DOHH2 (cell line): ENCODE results near the gene DCTN2.

Experiments used
- H3F3A ChIP-seq: fragments of 200-600 bp; sonication (generic), shearing (Covaris generic); 2 replicates; pipeline ENCODE4 v1.6.0; 2016; ENCODE audit warnings: antibody characterized with exemption, mild to moderate bottlenecking; ENCODE audit not compliant: control insufficient read depth, insufficient read depth
- H3K27ac ChIP-seq: fragments of 200-600 bp; sonication (generic); 2 replicates; pipeline ENCODE4 v1.5.1; 2014; ENCODE audit warnings: low read depth, mild to moderate bottlenecking, low read length, moderate library complexity
- H3K27me3 ChIP-seq: fragments of 200-600 bp; sonication (generic); 2 replicates; pipeline ENCODE4 v1.6.1; 2014; ENCODE audit warnings: mild to moderate bottlenecking, low read length, mixed read lengths; ENCODE audit not compliant: control insufficient read depth
- H3K36me3 ChIP-seq: fragments of 200-600 bp; sonication (generic); 2 replicates; pipeline ENCODE4 v1.6.1; 2014; ENCODE audit warnings: mild to moderate bottlenecking, low read length, moderate library complexity, mixed read lengths; ENCODE audit not compliant: control insufficient read depth
- H3K4me1 ChIP-seq: fragments of 200-600 bp; sonication (generic); 2 replicates; pipeline ENCODE4 v1.6.1; 2014; ENCODE audit warnings: mild to moderate bottlenecking, low read length, mixed read lengths; ENCODE audit not compliant: control insufficient read depth
- H3K4me2 ChIP-seq: fragments of 200-600 bp; sonication (generic); 2 replicates; pipeline ENCODE4 v1.6.0; 2014; ENCODE audit warnings: mild to moderate bottlenecking, low read length, moderate library complexity
- H3K4me3 ChIP-seq: fragments of 200-600 bp; sonication (generic); 2 replicates; pipeline ENCODE4 v1.5.1; 2014; ENCODE audit warnings: mild to moderate bottlenecking, low read length, mixed read lengths
- H3K79me2 ChIP-seq: fragments of 200-600 bp; sonication (generic); 2 replicates; pipeline ENCODE4 v1.6.1; 2014; ENCODE audit warnings: mild to moderate bottlenecking, low read length, mixed read lengths; ENCODE audit not compliant: control insufficient read depth
- H3K9me2 ChIP-seq: fragments of 200-600 bp; sonication (generic); replicated peaks from 2 replicates; pipeline ENCODE4 v1.6.1; 2014; ENCODE audit warnings: mild to moderate bottlenecking, low read length, mixed read lengths; ENCODE audit not compliant: control insufficient read depth
- H3K9me3 ChIP-seq: fragments of 200-600 bp; sonication (generic); 2 replicates; pipeline ENCODE4 v1.6.1; 2014; ENCODE audit warnings: antibody characterized with exemption, low read length, mixed read lengths; ENCODE audit not compliant: control insufficient read depth, insufficient read depth
- H4K20me1 ChIP-seq: fragments of 200-600 bp; sonication (generic); 2 replicates; pipeline ENCODE4 v1.6.0; 2014; ENCODE audit warnings: low read depth, mild to moderate bottlenecking, antibody characterized with exemption, low read length, moderate library complexity; ENCODE audit not compliant: control insufficient read depth, insufficient read depth
- CTCF ChIP-seq: fragments of 200-600 bp; sonication (generic); IDR thresholded peaks from one replicate; pipeline ENCODE4 v1.5.1; 2014; ENCODE audit warnings: antibody characterized with exemption, mild to moderate bottlenecking, low read depth, low read length; ENCODE audit not compliant: poor library complexity, severe bottlenecking
- EZH2phosphoT487 ChIP-seq: fragments of 200-600 bp; sonication (generic); IDR thresholded peaks from 2 replicates; pipeline ENCODE4 v1.6.1; 2017; ENCODE audit warnings: borderline replicate concordance, mild to moderate bottlenecking, antibody characterized with exemption, low read length, moderate library complexity, mixed read lengths

Gene DCTN2

GRCh38 chr12:57579677-57580465, 32.9 kb upstream of the DCTN2 start:
- Histone ChIP-seq H3K4me2 (no peak overlapping the region), H3K4me1 (peaks cover 5% of the 10 kb centered on the region), H3K36me3 (no peaks in the 10 kb centered on the region)

GRCh38 chr12:57579011-57579410, 32.0 kb upstream of the DCTN2 start:
- H3K4me3 ChIP-seq, result no peak overlapping the region
- no peaks in the 10 kb centered on the region for H3K36me3 ChIP-seq
- H3K79me2 ChIP-seq, result no peaks in the 10 kb centered on the region
- peaks cover 5% of the 10 kb centered on the region for H3K4me1 ChIP-seq
- H3K4me2 ChIP-seq, result no peak overlapping the region
- H3K9me3 ChIP-seq, result no peaks in the 10 kb centered on the region
- no peaks in the 10 kb centered on the region; the same call in 1 of the 2 replicates for H4K20me1 ChIP-seq
- no peaks in the 10 kb centered on the region for H3F3A ChIP-seq
- no peak overlapping the region for H3K27ac ChIP-seq
- peaks cover 41% of the 10 kb centered on the region for H3K27me3 ChIP-seq
- H3K9me2 ChIP-seq, result no peaks in the 10 kb centered on the region
- TF ChIP-seq EZH2phosphoT487 (no peak), CTCF (no peak)

More at GRCh38 chr12:57579677-57580465, 32.9 kb upstream of the DCTN2 start:
- Histone ChIP-seq H3K9me2 (no peaks in the 10 kb centered on the region), H3K79me2 (no peaks in the 10 kb centered on the region), H3K4me3 (no peak overlapping the region), H4K20me1 (no peaks in the 10 kb centered on the region; the same call in 1 of the 2 replicates), H3K9me3 (no peaks in the 10 kb centered on the region), H3K27me3 (peaks cover 49% of the 10 kb centered on the region), H3K27ac (no peak overlapping the region), H3F3A (no peaks in the 10 kb centered on the region)
- TF ChIP-seq EZH2phosphoT487 (no peak), CTCF (no peak)

DNA sequence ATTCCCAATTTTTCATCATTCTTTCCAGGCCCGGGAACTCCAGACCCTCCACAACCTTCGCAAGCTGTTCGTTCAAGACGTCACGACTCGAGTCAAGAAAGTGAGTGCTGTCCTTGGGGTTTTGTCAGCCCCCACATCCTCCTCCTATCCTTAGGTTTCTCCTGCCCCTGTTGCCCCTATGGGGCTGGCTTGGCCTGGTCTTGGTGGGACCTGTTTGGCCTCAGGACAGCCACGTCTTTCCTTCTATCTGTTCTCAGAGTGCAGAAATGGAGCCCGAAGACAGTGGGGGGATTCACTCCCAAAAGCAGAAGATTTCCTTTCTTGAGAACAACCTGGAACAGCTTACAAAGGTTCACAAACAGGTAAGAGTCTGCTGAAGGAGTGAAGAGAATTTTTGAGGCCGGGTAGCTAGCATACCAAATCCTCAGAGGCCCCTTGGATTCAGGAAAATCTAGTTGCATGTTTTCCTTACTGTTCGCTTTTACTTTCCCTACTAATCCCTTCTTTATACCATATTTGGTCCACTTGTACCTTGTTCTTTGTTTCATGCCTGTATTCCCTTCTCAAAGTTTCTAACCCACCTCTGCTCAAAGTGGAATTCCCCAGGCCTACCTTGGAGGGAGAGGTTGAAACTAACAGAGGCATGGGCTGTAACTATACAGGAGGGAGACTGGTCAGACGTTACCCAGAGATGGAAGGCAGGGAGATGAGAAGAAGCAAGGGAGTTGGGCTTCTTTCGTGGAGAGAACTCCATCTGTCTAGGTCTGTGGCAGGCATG, 31.2 kb upstream of the DCTN2 start:
- H3K4me2 ChIP-seq, result no peak overlapping the region
- H3K9me2 ChIP-seq, result no peaks in the 10 kb centered on the region
- no peaks in the 10 kb centered on the region for H3K36me3 ChIP-seq
- no peaks in the 10 kb centered on the region for H4K20me1 ChIP-seq
- no peaks in the 10 kb centered on the region for H3K9me3 ChIP-seq
- no peaks in the 10 kb centered on the region for H3F3A ChIP-seq
- H3K27me3 ChIP-seq, result peaks cover 35% of the 10 kb centered on the region
- no peak overlapping the region for H3K27ac ChIP-seq
- TF ChIP-seq CTCF (no peak), EZH2phosphoT487 (no peak)
- no peak overlapping the region for H3K4me3 ChIP-seq
- H3K4me1 ChIP-seq, result peaks cover 3% of the 10 kb centered on the region
- no peaks in the 10 kb centered on the region for H3K79me2 ChIP-seq
